ENCODE measurements around the gene VDAC1.
"Not testable (repeated sequence)": the region's sequence is repeated elsewhere in the genome, so short reads cannot be mapped to it uniquely, and the experiment has no call there.

Gene VDAC1

DNA sequence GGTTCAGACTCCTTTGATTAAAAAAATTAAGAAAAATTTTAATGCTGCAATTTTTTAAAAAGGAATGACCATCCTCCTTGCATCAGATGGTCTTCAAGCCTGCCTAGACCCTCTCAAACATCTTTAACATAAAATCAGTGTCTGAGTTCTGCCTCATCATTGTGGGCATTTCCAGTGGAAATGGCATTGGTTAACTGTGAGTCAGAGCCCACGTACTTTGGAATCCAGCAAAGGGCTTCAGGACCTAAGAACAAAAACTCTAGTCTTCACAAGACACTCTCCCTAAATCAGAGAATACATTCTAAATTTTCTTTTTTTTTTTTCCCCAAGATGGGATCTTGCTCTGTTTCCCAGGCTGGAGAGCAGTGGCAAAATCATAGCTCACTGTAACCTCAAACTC lies 26.9 kb downstream of the VDAC1 start:
- no peak overlapping the region for H3K4me3 ChIP-seq (ENCODE audit: low read length)
- TF ChIP-seq, protein P1, sequence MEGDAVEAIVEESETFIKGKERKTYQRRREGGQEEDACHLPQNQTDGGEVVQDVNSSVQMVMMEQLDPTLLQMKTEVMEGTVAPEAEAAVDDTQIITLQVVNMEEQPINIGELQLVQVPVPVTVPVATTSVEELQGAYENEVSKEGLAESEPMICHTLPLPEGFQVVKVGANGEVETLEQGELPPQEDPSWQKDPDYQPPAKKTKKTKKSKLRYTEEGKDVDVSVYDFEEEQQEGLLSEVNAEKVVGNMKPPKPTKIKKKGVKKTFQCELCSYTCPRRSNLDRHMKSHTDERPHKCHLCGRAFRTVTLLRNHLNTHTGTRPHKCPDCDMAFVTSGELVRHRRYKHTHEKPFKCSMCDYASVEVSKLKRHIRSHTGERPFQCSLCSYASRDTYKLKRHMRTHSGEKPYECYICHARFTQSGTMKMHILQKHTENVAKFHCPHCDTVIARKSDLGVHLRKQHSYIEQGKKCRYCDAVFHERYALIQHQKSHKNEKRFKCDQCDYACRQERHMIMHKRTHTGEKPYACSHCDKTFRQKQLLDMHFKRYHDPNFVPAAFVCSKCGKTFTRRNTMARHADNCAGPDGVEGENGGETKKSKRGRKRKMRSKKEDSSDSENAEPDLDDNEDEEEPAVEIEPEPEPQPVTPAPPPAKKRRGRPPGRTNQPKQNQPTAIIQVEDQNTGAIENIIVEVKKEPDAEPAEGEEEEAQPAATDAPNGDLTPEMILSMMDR (conservative IDR thresholded peaks at IDR 0.05; ENCODE audit: low read length), result no peak
- peak; percentile 80 for DNase-seq (ENCODE audit: low read depth)

DNA sequence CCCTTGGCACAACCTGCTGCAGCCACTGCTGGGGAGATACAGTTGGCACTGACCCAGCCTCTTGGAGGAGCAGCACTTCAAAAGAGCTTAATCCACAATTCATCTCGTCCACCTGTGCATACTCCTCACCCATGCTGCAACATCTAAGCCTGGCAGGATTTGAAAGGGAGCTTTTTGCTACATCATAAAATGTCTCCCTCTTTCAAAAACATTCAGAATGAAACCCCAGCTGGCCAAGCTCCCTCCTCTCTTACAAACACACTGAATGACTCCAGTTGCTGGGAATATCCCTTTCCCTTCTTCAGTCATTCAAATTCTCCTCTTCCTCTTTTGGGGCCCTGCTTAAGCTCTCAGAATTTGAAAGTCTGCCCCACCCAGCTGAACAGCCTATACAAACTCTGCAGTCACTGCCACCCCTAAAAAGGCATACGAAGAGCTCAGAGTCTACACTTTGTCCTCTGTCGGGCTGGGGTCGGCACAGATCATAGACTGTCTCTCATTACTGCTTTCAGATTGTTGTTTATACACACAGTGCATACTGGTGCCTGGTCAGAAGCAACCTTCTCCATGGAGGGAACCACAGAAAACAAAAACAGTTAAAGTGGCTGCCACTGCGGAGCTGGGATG lies 27.5 kb downstream of the VDAC1 start:
- DNase-seq (ENCODE audit: low read depth), result no peak
- TF ChIP-seq, protein P1 (conservative IDR thresholded peaks at IDR 0.05; ENCODE audit: low read length), result no peak
- no peak overlapping the region for H3K4me3 ChIP-seq (ENCODE audit: low read length)

DNA sequence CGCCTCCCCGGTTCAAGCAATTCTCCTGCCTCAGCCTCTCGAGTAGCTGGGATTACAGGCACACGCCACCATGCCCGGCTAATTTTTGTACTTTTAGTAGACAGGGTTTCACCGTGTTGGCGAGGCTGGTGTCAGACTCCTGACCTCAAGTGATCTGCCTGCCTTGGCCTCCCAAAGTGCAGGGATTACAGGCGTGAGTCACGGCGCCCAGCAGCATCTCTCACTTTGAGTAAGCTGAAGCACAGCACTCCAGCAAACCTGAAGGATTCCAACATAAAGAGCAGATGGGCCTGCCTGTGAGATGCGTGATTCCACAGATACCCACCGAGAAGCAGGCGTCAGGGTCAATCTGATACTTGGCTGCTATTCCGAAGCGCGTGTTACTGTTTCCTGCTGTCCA lies 29.2 kb downstream of the VDAC1 start:
- H3K4me3 ChIP-seq (ENCODE audit: low read length); DNase-seq (ENCODE audit: low read depth): not testable (repeated sequence)

DNA sequence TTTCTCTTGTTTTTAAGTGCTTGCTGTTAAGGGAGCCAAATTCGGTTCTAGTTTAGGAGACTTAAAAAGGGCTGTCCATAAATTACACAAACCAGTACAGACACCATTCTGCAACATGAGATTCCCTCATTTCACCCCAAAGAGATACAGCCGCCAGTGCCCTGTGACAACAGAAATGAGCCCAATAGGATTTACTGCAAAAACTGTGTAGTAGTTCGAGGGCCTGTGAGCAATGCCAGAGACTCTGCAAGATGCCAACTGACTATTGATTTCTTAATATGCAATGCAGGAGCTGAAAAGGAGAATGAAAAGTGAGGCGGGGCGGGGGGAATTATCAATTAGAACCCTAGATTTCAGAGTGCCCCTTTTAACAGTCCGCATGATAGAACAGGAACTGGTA lies 30.6 kb downstream of the VDAC1 start:
- TF ChIP-seq, protein P1 (conservative IDR thresholded peaks at IDR 0.05; ENCODE audit: low read length), result no peak
- DNase-seq (ENCODE audit: low read depth), result no peak

DNA sequence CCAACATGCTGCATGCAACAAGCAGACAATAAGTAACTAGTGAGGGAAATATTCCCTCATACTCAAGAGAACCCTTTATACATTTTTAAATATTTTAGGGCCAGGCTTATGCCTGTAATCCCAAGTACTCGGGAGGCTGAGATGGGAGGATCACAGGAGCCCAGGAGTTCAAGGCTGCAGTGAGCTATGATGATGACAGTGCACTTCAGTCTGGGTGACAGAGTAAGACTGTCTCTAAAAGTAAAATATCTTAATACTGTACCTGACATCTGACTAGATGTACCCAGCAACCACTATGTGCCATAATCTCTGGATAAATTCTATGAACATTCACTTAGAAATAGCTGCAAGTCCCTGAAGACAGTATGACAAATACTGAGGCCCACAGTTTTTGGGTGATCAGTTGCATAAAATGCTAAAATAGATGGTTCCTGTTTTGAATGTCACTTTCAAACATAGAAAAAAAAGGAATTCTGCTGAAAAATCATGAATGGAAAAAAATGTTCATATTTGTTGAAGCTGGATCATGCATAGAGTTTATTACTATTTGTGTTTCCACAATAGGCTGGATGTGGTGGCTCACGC lies 34.4 kb downstream of the VDAC1 start:
- no peak for DNase-seq (ENCODE audit: low read depth)
- TF ChIP-seq, protein P1 (conservative IDR thresholded peaks at IDR 0.05; ENCODE audit: low read length), result no peak
- H3K4me3 ChIP-seq (ENCODE audit: low read length), result no peak overlapping the region

More for the DNA sequence above, 30.6 kb downstream of the VDAC1 start:
- no peak overlapping the region for H3K4me3 ChIP-seq (ENCODE audit: low read length)

DNA sequence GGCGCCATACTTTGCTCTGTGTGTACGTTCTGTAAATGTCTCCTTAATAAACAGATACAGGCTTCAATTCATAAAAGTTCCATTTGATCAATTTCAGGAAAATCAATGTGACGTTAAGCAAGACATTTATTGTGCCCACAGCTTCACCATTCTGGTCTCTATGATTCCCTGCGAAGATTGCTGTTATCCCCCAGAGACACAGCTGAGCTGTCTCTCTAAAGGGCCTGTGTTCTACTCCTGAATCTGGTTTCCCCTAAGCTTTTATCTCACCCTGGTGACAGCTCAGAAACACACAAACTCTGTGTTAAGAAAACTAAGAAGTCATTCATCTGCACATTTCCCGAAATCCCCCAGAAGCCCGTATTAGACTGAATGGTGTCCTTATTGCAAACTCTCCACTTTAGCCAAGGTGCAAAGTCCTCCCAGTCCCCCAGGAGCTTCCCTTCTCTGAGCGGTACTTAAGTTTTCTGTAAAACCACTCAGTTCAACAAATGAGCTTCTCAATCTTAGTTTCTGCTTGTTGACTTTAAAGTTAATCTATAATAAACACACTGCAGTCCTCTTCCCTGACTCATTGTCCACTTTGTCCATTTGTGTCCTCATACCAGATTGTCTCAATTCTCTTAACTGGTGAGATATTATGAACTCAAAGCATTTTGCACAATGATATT lies 35.0 kb downstream of the VDAC1 start:
- H3K4me3 ChIP-seq (ENCODE audit: low read length), result no peak overlapping the region
- TF ChIP-seq, protein P1 (conservative IDR thresholded peaks at IDR 0.05; ENCODE audit: low read length), result no peak
- DNase-seq (ENCODE audit: low read depth), result no peak

DNA sequence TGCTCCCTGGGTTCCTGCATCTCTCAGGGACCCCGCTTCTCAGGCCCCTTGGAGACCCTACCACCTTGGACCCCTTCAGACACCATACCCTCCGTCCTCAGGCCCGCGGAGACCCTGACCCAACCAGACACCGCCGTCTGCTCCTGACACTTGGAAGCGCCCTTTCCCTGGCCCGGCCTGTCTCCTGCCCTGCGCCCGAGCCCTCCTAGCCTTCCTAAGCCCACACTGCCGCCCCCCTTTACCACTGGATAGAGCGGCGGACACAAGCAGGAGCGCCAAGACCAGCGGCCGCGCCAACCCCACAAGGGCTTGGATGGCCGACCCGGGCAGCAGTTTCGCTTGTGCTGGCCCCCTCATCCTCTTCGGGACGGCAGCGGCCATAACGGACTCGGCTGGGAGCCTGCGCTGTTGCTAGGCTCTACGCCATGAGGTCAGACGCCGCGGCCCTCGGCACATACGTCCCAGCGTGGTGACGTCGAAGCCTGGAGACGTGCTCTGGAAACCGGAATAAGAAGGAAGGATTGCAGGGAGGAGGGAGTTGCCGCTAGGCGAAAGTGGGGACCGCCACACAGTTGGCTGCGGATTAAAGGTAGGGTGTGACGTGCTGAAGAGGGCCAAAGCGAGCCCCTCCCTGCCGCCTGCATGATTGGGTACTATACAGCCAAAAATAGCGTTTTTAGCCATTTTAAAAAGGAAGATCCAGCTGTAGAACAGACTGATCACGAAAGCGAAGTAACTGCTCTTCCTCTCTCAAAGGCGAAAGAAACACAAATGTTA lies 36.4 kb downstream of the VDAC1 start, which contains the start of gene C5orf15:
Gene C5orf15, minus strand, starts transcription at position 422 of the 777 bp plus-strand sequence. Its CDS starts 41 bp downstream, at position 381.
- TF ChIP-seq, protein P1 (conservative IDR thresholded peaks at IDR 0.05; ENCODE audit: low read length), result peak; percentile 41
- H3K4me3 ChIP-seq (ENCODE audit: low read length), result peak within 1 kb of the TSS; percentile 96
- DNase-seq (ENCODE audit: low read depth), result peak; percentile 96
